Ascending aorta (tissue), 2 donors: Measurements from ENCODE around the gene AASS. TPM values are rescaled to one million over a fixed set of nuclear protein-coding genes. Genes with fewer than 3 reads are reported as not detected.
"Not testable (repeated sequence)": the region's sequence is repeated elsewhere in the genome, so short reads cannot be mapped to it uniquely, and the experiment has no call there.

Experiments
- DNase-seq, 2 donors: peaks; one replicate each; pipeline ENCODE4 v3.0.0-alpha.2; 2019; ENCODE audit warnings: low spot score in 2 of 2
- H3K27ac ChIP-seq, 2 donors: fragments of 200-600 bp; sonication (generic); one replicate each; pipeline ENCODE4 v1.5.1; 2016 to 2017; ENCODE audit warnings: mild to moderate bottlenecking in 1 of 2
- H3K27me3 ChIP-seq: fragments of 200-600 bp; sonication (generic); one replicate; pipeline ENCODE4 v1.5.1; 2017
- H3K36me3 ChIP-seq, 2 donors: fragments of 200-600 bp; sonication (generic); one replicate each; pipeline ENCODE4 v1.5.1; 2016
- H3K4me1 ChIP-seq, 2 donors: fragments of 200-600 bp; sonication (generic); one replicate each; pipeline ENCODE4 v1.5.1; 2016 to 2017; ENCODE audit warnings: mild to moderate bottlenecking in 1 of 2
- H3K4me3 ChIP-seq, 2 donors: fragments of 200-600 bp; sonication (generic); one replicate each; pipeline ENCODE4 v1.5.1; 2016 to 2017; ENCODE audit warnings: mild to moderate bottlenecking in 1 of 2
- H3K9me3 ChIP-seq, 2 donors: fragments of 200-600 bp; sonication (generic); one replicate each; pipeline ENCODE4 v1.5.1; 2016
- intact Hi-C: fragments of 100-400 bp; cut with DNase I; formaldehyde crosslinking; loops from one replicate; pipeline ENCODE4 v1.15.1; 2023
- total RNA-seq: library from RNA; depleted of rRNA; stranded (reverse); fragments of >200 nt; gene quantifications from one replicate; pipeline ENCODE4 v1.1.0, GENCODE V29; 2016
- TF ChIP-seq, protein P1 (sequence below), 3 experiments: fragments of 200-600 bp in 2 of 3; fragments of 450-650 bp in 1 of 3; sonication (generic) in 2 of 3; IDR thresholded peaks; one replicate each; pipeline ENCODE4 v1.5.1; 2016 to 2019; ENCODE audit warnings: antibody characterized with exemption in 3 of 3, mild to moderate bottlenecking in 1 of 3, moderate library complexity in 1 of 3

Gene AASS
- total RNA-seq, 1 donor from 2014 or later = 34.3 TPM

DNA sequence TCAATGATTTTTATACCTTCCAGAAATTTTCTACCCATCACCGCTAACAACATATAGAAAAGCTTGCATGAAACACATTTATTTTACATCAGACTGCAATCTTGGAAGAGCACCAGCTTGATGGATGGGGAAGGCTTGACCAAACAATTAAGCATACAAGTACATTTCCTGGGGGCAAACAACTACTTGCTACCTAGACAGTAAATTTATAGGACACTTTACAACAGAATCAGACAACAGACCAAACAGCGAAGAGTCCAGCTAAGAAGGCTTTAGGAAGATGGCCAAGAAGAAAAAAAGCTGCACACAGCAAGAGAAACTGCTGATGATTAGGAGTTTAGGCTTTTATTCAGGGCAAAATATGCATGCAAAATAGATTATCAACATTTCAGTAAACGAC lies 8.0 kb downstream of the AASS start:
- peak overlapping the region in 1 of 2 donors; percentile 48 for H3K4me3 ChIP-seq
- peaks cover 0 to 4% of the 10 kb centered on the region in 2 donors for H3K36me3 ChIP-seq
- peaks cover 0 to 17% of the 10 kb centered on the region in 2 donors for H3K4me1 ChIP-seq
- H3K27me3 ChIP-seq = no peaks in the 10 kb centered on the region
- no peak for DNase-seq
- no peaks in the 10 kb centered on the region for H3K9me3 ChIP-seq
- intact Hi-C loops = no loop called here
- TF ChIP-seq, protein P1, sequence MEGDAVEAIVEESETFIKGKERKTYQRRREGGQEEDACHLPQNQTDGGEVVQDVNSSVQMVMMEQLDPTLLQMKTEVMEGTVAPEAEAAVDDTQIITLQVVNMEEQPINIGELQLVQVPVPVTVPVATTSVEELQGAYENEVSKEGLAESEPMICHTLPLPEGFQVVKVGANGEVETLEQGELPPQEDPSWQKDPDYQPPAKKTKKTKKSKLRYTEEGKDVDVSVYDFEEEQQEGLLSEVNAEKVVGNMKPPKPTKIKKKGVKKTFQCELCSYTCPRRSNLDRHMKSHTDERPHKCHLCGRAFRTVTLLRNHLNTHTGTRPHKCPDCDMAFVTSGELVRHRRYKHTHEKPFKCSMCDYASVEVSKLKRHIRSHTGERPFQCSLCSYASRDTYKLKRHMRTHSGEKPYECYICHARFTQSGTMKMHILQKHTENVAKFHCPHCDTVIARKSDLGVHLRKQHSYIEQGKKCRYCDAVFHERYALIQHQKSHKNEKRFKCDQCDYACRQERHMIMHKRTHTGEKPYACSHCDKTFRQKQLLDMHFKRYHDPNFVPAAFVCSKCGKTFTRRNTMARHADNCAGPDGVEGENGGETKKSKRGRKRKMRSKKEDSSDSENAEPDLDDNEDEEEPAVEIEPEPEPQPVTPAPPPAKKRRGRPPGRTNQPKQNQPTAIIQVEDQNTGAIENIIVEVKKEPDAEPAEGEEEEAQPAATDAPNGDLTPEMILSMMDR (IDR thresholded peaks at IDR 0.05) = no peak
- H3K27ac ChIP-seq = no peak overlapping the region

DNA sequence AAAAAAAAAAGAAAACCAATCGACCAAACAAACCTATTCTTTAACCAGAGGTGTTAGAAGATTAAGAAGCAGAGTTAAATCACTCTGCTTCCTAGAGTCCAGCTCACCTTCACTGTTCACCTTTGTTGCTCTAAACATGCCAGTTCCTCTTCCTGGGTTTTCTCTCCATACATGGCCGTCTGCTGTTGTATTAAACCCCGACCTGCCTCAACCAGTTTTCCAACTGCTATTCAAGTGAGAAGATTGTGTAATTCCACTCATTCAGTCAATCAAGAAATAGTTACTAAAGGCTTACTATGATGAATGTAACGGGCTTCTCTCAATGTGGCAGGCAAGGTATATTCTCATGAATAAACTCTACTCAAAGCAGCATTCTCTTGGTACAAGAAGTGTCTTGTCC lies 8.8 kb downstream of the AASS start:
- Histone ChIP-seq H3K27me3 (no peaks in the 10 kb centered on the region), H3K36me3 (peaks cover 0 to 4% of the 10 kb centered on the region in 2 donors), H3K9me3 (no peaks in the 10 kb centered on the region), H3K4me3 (no peak overlapping the region), H3K27ac (no peak overlapping the region), H3K4me1 (peaks cover 0 to 17% of the 10 kb centered on the region in 2 donors)
- TF ChIP-seq, protein P1 (IDR thresholded peaks at IDR 0.05) = no peak
- intact Hi-C loops = no loop called here
- DNase-seq = no peak

DNA sequence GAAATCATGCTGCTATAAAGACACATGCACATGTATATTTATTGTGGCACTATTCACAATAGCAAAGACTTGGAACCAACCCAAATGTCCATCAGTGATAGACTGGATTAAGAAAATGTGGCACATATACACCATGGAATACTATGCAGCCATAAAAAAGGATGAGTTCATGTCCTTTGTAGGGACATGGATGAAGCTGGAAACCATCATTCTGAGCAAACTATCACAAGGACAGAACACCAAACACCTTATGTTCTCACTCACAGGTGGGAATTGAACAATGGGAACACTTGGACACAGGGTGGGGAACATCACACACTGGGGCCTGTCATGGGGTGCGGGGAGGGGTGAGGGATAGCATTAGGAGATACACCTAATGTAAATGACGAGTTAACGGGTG lies 9.3 kb downstream of the AASS start:
- H3K9me3 ChIP-seq, intact Hi-C loops, H3K27me3 ChIP-seq, H3K27ac ChIP-seq, H3K36me3 ChIP-seq, H3K4me3 ChIP-seq, DNase-seq: not testable (repeated sequence)
- H3K4me1 ChIP-seq = peaks cover 0 to 17% of the 10 kb centered on the region in 2 donors

DNA sequence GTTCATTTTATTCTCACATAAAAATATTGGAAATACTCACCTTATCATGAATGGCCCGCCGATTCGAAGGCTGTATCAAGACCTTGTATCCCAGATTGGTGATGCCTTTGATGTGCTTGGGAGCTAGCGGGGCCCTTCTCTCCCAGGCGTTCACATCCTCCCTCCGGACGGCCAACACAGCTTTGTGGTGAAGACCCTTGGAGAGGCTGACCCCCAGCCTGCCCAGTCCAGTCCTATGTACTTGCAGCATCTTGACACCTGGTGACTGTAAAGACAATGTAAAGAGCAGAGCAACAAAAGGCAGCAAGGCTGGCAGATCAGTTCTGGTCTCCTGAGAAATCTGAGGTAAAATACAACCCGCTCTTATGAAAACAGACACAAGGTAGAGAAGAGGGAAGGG lies 10.6 kb downstream of the AASS start:
- H3K27me3 ChIP-seq = no peaks in the 10 kb centered on the region
- H3K36me3 ChIP-seq = peaks cover 0 to 4% of the 10 kb centered on the region in 2 donors
- H3K4me1 ChIP-seq = peaks cover 0 to 14% of the 10 kb centered on the region in 2 donors
- H3K4me3 ChIP-seq = no peak overlapping the region
- TF ChIP-seq, protein P1 (IDR thresholded peaks at IDR 0.05) = no peak
- intact Hi-C loops = no loop called here
- H3K27ac ChIP-seq = no peak overlapping the region
- no peaks in the 10 kb centered on the region for H3K9me3 ChIP-seq
- DNase-seq = no peak

DNA sequence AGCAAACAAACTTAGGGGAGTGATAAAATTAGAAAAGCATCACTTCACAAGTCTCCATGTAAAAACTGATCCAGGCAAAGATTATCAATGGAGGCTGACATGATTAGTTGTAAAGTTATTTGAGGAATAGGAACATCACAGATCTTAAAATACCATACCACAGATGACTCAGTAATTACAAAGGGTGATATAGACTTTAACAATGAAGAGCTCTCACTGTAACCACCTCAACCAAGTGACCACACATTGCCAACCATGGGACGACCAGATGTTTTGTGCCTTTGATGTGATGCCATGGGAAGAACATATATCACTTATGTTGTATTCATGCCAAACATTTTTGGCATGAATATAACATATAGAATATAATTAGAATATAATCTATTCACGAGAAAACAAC lies 11.7 kb downstream of the AASS start:
- no peak for DNase-seq
- Histone ChIP-seq H3K4me3 (no peak overlapping the region), H3K4me1 (peaks cover 0 to 7% of the 10 kb centered on the region in 2 donors), H3K9me3 (no peaks in the 10 kb centered on the region), H3K36me3 (peaks cover 0 to 4% of the 10 kb centered on the region in 2 donors), H3K27ac (no peak overlapping the region), H3K27me3 (no peaks in the 10 kb centered on the region)
- intact Hi-C loops = no loop called here
- TF ChIP-seq, protein P1 (IDR thresholded peaks at IDR 0.05) = no peak

DNA sequence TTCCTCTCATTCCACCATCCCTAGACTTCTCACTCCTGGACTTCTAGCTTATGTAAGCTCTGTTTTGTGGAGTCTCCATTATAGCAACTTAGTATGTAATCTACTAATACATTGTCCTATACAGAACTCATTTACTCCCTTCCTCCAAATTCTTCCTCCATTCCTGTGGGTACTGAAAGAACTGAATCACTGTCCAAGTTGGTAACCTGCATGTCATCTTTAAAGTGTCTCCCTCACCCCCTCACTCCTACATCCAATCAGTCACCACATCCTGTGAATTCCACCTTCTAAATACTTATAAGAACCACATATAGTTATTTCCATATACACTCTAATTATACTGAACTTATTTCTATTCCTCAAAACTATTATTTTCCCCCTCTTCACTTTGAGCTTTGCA lies 20.3 kb downstream of the AASS start:
- TF ChIP-seq, protein P1 (IDR thresholded peaks at IDR 0.05) = no peak
- intact Hi-C loops = no loop called here
- peaks cover 3 to 14% of the 10 kb centered on the region in 2 donors for H3K36me3 ChIP-seq

More for the DNA sequence above, 20.3 kb downstream of the AASS start:
- Histone ChIP-seq H3K27ac (no peak overlapping the region), H3K27me3 (no peaks in the 10 kb centered on the region), H3K9me3 (no peaks in the 10 kb centered on the region), H3K4me3 (no peak overlapping the region), H3K4me1 (no peaks in the 10 kb centered on the region)
- no peak for DNase-seq
